Measurements from ENCODE around the gene GLDC. TPM values are rescaled to one million over a fixed set of nuclear protein-coding genes. Genes with fewer than 3 reads are reported as not detected.
A peak's percentile ranks its signal among the peaks of the same experiment; 100 is the strongest.

The GLDC gene
- total and polyA plus RNA-seq, 10 of the 15 experiments (the other 5 are each of a cell fraction or from before 2014, with no cell fraction given): 33.1 to 165 (median 114) TPM

GRCh38 chr9:6656614-6657300 is 11.2 kb upstream of the GLDC start:
- CTCF ChIA-PET: interaction anchor here (0.6 to 3.6 kb wide), 13 partner anchors 8 to 368 kb away, joined by 3 to 22 read pairs (median 3); no protein-coding TSS in a partner anchor
- Histone ChIP-seq H3K79me2 (ENCODE audit: control insufficient read depth, insufficient read depth, low read length) (no peaks in the 10 kb centered on the region), H3K4me2 (ENCODE audit: control insufficient read depth, insufficient read depth) (peak overlapping the region; percentile 62), H3K4me3 (no peak overlapping the region), H3K36me3 (ENCODE audit: control insufficient read depth in 2 of 2, insufficient read depth in 2 of 2, low read length in 1 of 2) (no peaks in the 10 kb centered on the region), H3K27me3 (replicated peaks in 1 of 2; ENCODE audit: control insufficient read depth in 2 of 2, insufficient read depth in 2 of 2, low read length in 1 of 2) (no peaks in the 10 kb centered on the region), H3K9ac (ENCODE audit: control insufficient read depth, insufficient read depth, low read length) (no peak overlapping the region), H4K20me1 (ENCODE audit: control insufficient read depth, insufficient read depth) (no peaks in the 10 kb centered on the region), H2AFZ (ENCODE audit: control insufficient read depth, low read depth, low read length) (no peak overlapping the region), H3K27ac (ENCODE audit: control insufficient read depth, insufficient read depth) (no peak overlapping the region), H3K9me3 (replicated peaks; ENCODE audit: control insufficient read depth, insufficient read depth, low read length) (no peaks in the 10 kb centered on the region; the same call in 2 of the 3 replicates), H3K4me1 (ENCODE audit: control insufficient read depth, insufficient read depth, low read length) (peaks cover 29% of the 10 kb centered on the region)
- SMC1A ChIA-PET (ENCODE audit: uncharacterized antibody, unreplicated experiment): interaction anchor here (1.2 to 6.3 kb wide), 14 partner anchors 10 to 81 kb away, joined by 3 to 73 read pairs (median 6); partner anchors contain the start of gene GLDC
- in situ Hi-C loops (cut with MboI) (no loop called here), intact Hi-C loops (cut with micrococcal nuclease; ENCODE audit: unreplicated experiment) (no loop called here)
- ATAC-seq (peak; percentile 10; the same call in 2 of the 3 replicates), FAIRE-seq (no peak), DNase-seq (ENCODE audit: low read depth, low spot score) (no peak)
- RAD21 ChIA-PET (ENCODE audit: unreplicated experiment): interaction anchor here (0.6 to 2.2 kb wide), 13 partner anchors 10 to 588 kb away, joined by 3 to 11 read pairs (median 5); partner anchors contain the start of gene GLDC
- WGBS (ENCODE audit: insufficient coverage, insufficient replicate concordance, low lambda C conversion rate, missing lambda C conversion rate): 72% methylated on average over 6 of the region's 6 CpGs
- BruUV-seq (replicated peaks): TSS peak; percentile 57
- POLR2A ChIA-PET: interaction anchor here (0.6 to 1.8 kb wide), 8 partner anchors 11 to 57 kb away, joined by 3 to 8 read pairs (median 4); partner anchors contain the start of gene GLDC
- no peak for TF ChIP-seq CHD1 (IDR thresholded peaks at IDR 0.05; ENCODE audit: low read depth, low read length)
- no peak for TF ChIP-seq PAX5 (IDR thresholded peaks at IDR 0.05; ENCODE audit: borderline replicate concordance, low read depth, low read length)
- no peak for TF ChIP-seq USF1 (IDR thresholded peaks at IDR 0.05; ENCODE audit: borderline replicate concordance, extremely low read length, insufficient read depth, low read depth, low read length)
- no peak for TF ChIP-seq PBX3 (IDR thresholded peaks at IDR 0.05; ENCODE audit: insufficient replicate concordance, low read depth, low read length)
- no peak for TF ChIP-seq BCL3 (IDR thresholded peaks at IDR 0.05; ENCODE audit: borderline replicate concordance, insufficient read depth, low read depth, low read length, poor library complexity, severe bottlenecking)
- TF ChIP-seq TCF3 (IDR thresholded peaks at IDR 0.05; ENCODE audit: borderline replicate concordance, insufficient read depth, low read depth, low read length): 0 out of 2 replicates have a peak, but pooled peaks have one; percentile 48
- TF ChIP-seq ZBTB33 (IDR thresholded peaks at IDR 0.05): no peak
- TF ChIP-seq ZSCAN29 (IDR thresholded peaks at IDR 0.05): no peak
- TF ChIP-seq ATF2 (IDR thresholded peaks at IDR 0.05; ENCODE audit: low read length): no peak
- TF ChIP-seq POLR2A (IDR thresholded peaks at IDR 0.05; ENCODE audit: low read depth, low read length): no peak
- peak in 1 of 2 experiments; percentile 40; a peak in 2 of 4 replicates for TF ChIP-seq IKZF2 (IDR thresholded peaks at IDR 0.05)
- no peak for TF ChIP-seq ZNF207 (IDR thresholded peaks at IDR 0.05; ENCODE audit: borderline replicate concordance)
- no peak for TF ChIP-seq SIN3A (IDR thresholded peaks at IDR 0.05; ENCODE audit: low read depth, low read length)
- no peak for TF ChIP-seq HDAC2 (IDR thresholded peaks at IDR 0.05)
- TF ChIP-seq ATF7 (IDR thresholded peaks at IDR 0.05; ENCODE audit: low read depth): no peak

All from GM12878 (cell line).